Mesenchymal stem cell (in vitro differentiated cells and primary cell): ENCODE data around the gene ROBO1.

ENCODE experiments used
- DNase-seq: peaks from one replicate; pipeline ENCODE4 v3.0.0-alpha.2; 2013
- H2AFZ ChIP-seq: one replicate; pipeline ENCODE4 v1.6.1; 2013; ENCODE audit warnings: low read depth, mild to moderate bottlenecking, control low read depth, inconsistent platforms, low read length, moderate library complexity
- H2AK5ac ChIP-seq: 2 replicates; pipeline ENCODE4 v1.6.1; 2013; ENCODE audit warnings: low read length, moderate library complexity, mild to moderate bottlenecking, inconsistent platforms; ENCODE audit not compliant: severe bottlenecking
- H2BK120ac ChIP-seq: one replicate; pipeline ENCODE4 v1.6.1; 2013; ENCODE audit warnings: low read depth, mild to moderate bottlenecking, inconsistent platforms, low read length, moderate library complexity
- H2BK12ac ChIP-seq, 2 experiments: one replicate each; pipeline ENCODE4 v1.6.1; 2013; ENCODE audit warnings: inconsistent platforms in 2 of 2, low read length in 2 of 2, mild to moderate bottlenecking in 2 of 2, moderate library complexity in 2 of 2, control low read depth in 1 of 2
- H2BK15ac ChIP-seq: one replicate; pipeline ENCODE4 v1.6.1; 2013; ENCODE audit warnings: mild to moderate bottlenecking, low read depth, inconsistent platforms; ENCODE audit not compliant: poor library complexity, severe bottlenecking
- H2BK5ac ChIP-seq: 2 replicates; pipeline ENCODE4 v1.6.1; 2013; ENCODE audit warnings: low read depth, mild to moderate bottlenecking, low read length, control low read depth, inconsistent platforms; ENCODE audit not compliant: poor library complexity, severe bottlenecking
- H3K14ac ChIP-seq, 2 experiments: one replicate each; pipeline ENCODE4 v1.6.1; 2013; ENCODE audit warnings: inconsistent platforms in 2 of 2, low read length in 2 of 2, control low read depth in 1 of 2, mild to moderate bottlenecking in 1 of 2, moderate library complexity in 1 of 2
- H3K18ac ChIP-seq, 2 experiments: one replicate each; pipeline ENCODE4 v1.6.1; 2013; ENCODE audit warnings: inconsistent platforms in 2 of 2, low read length in 2 of 2, control low read depth in 1 of 2, low read depth in 1 of 2, mild to moderate bottlenecking in 1 of 2
- H3K23ac ChIP-seq, 2 experiments: one replicate each; pipeline ENCODE4 v1.6.1; 2013; ENCODE audit warnings: inconsistent platforms in 2 of 2, low read length in 2 of 2, mild to moderate bottlenecking in 2 of 2, moderate library complexity in 2 of 2, control low read depth in 1 of 2
- H3K27ac ChIP-seq: 2 replicates; pipeline ENCODE4 v1.5.1; 2013; ENCODE audit warnings: mild to moderate bottlenecking, moderate library complexity, low read length, control low read depth, inconsistent platforms; ENCODE audit not compliant: poor library complexity, severe bottlenecking
- H3K27me3 ChIP-seq, 2 experiments: 2 replicates each; pipeline versions ENCODE4 v1.6.1 to v1.7.0; 2013; ENCODE audit warnings: low read length in 2 of 2, mild to moderate bottlenecking in 2 of 2, moderate library complexity in 2 of 2, control low read depth in 1 of 2, inconsistent platforms in 1 of 2; ENCODE audit not compliant: control insufficient read depth in 1 of 2, insufficient read depth in 1 of 2
- H3K36me3 ChIP-seq, 2 experiments: 2 replicates each; pipeline versions ENCODE4 v1.6.1 to v1.7.0; 2013; ENCODE audit warnings: low read length in 2 of 2, control low read depth in 1 of 2, inconsistent platforms in 1 of 2, low read depth in 1 of 2, mild to moderate bottlenecking in 1 of 2; ENCODE audit not compliant: insufficient read depth in 2 of 2, control insufficient read depth in 1 of 2
- H3K4ac ChIP-seq, 2 experiments: one replicate each; pipeline ENCODE4 v1.6.1; 2013; ENCODE audit warnings: inconsistent platforms in 2 of 2, low read length in 2 of 2, mild to moderate bottlenecking in 2 of 2, moderate library complexity in 2 of 2, control low read depth in 1 of 2, low read depth in 1 of 2
- H3K4me1 ChIP-seq: 2 replicates; pipeline ENCODE4 v1.6.1; 2013; ENCODE audit warnings: low read depth, low read length, control low read depth; ENCODE audit not compliant: control insufficient read depth, insufficient read depth
- H3K4me2 ChIP-seq: 2 replicates; pipeline ENCODE4 v1.6.1; 2013; ENCODE audit warnings: low read length, mild to moderate bottlenecking, inconsistent platforms; ENCODE audit not compliant: poor library complexity, severe bottlenecking
- H3K4me3 ChIP-seq, 2 experiments: 2 replicates each; pipeline versions ENCODE4 v1.5.1 to v1.7.0; 2013; ENCODE audit warnings: low read length in 2 of 2, mild to moderate bottlenecking in 2 of 2, control low read depth in 1 of 2, low read depth in 1 of 2; ENCODE audit not compliant: insufficient read depth in 1 of 2
- H3K79me1 ChIP-seq: replicated peaks from 2 replicates; pipeline ENCODE4 v1.6.1; 2013; ENCODE audit warnings: mild to moderate bottlenecking, control low read depth, low read length, inconsistent platforms; ENCODE audit not compliant: poor library complexity, severe bottlenecking
- H3K9ac ChIP-seq: 2 replicates; pipeline ENCODE4 v1.7.0; 2013; ENCODE audit warnings: mild to moderate bottlenecking, low read length, moderate library complexity
- H3K9me3 ChIP-seq: 2 replicates; pipeline ENCODE4 v1.7.0; 2013; ENCODE audit warnings: mild to moderate bottlenecking, low read length; ENCODE audit not compliant: control insufficient read depth
- H4K8ac ChIP-seq: one replicate; pipeline ENCODE4 v1.6.1; 2013; ENCODE audit warnings: inconsistent platforms, mild to moderate bottlenecking, low read length, moderate library complexity
- H4K91ac ChIP-seq: one replicate; pipeline ENCODE4 v1.6.1; 2013; ENCODE audit warnings: mild to moderate bottlenecking, low read length, inconsistent platforms
- WGBS: methylation state at CpG from one replicate; pipeline ENCODE4 v1.1.7; 2013; ENCODE audit warnings: mixed read lengths; 5-methylcytosine and 5-hydroxymethylcytosine counted together

ROBO1 gene

DNA sequence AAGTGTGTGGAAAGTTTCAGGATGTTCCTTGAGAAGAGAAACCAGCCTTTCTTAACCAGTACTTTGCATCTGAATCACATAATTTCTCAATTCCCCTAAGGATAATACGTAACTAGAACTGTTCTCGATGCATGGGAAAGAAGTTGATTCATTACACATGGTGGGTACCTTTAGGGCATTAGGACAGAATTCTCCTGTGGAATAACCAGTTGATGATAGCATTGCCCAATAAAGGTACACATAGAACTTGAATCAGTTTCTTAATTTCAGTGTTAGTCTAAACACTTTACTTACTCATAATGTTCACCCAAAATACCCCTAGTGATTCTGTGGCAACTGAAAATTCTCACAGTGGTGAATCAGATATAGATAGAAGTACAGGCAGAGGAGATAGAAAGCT is 1030.9 kb downstream of the ROBO1 start:
- H2BK5ac ChIP-seq, result no peak overlapping the region
- no peak overlapping the region for H2AK5ac ChIP-seq
- H3K4me3 ChIP-seq, result peak overlapping the region in 1 of 2 experiments; percentile 4
- no peak overlapping the region for H4K91ac ChIP-seq
- H3K18ac ChIP-seq, result no peak overlapping the region
- H2BK120ac ChIP-seq, result no peak overlapping the region
- H3K79me1 ChIP-seq, result no peaks in the 10 kb centered on the region
- no peaks in the 10 kb centered on the region for H3K36me3 ChIP-seq
- H3K4ac ChIP-seq, result no peak overlapping the region
- H3K14ac ChIP-seq, result no peak overlapping the region
- H3K27me3 ChIP-seq, result no peaks in the 10 kb centered on the region
- H3K4me1 ChIP-seq, result no peaks in the 10 kb centered on the region
- no peak overlapping the region for H4K8ac ChIP-seq
- no peak overlapping the region for H3K27ac ChIP-seq
- peak overlapping the region; percentile 31 for H3K9ac ChIP-seq
- no peak overlapping the region for H2BK15ac ChIP-seq
- H2AFZ ChIP-seq, result no peak overlapping the region
- DNase-seq, result peak; percentile 59
- WGBS, result 100% methylated on average over 1 of the region's 2 CpGs
- H3K4me2 ChIP-seq, result no peak overlapping the region
- H3K9me3 ChIP-seq, result no peaks in the 10 kb centered on the region
- H3K23ac ChIP-seq, result no peak overlapping the region
- H2BK12ac ChIP-seq, result no peak overlapping the region

GRCh38 chr3:78734048-78734637 is 1033.7 kb downstream of the ROBO1 start:
- Histone ChIP-seq H3K4me1 (no peaks in the 10 kb centered on the region), H3K79me1 (no peaks in the 10 kb centered on the region), H2BK5ac (no peak overlapping the region), H2BK120ac (no peak overlapping the region), H3K4ac (no peak overlapping the region), H3K23ac (no peak overlapping the region), H2BK12ac (no peak overlapping the region), H3K4me3 (no peak overlapping the region), H3K4me2 (no peak overlapping the region), H4K91ac (no peak overlapping the region), H3K27me3 (no peaks in the 10 kb centered on the region), H4K8ac (no peak overlapping the region), H3K18ac (no peak overlapping the region), H2AK5ac (no peak overlapping the region), H3K27ac (no peak overlapping the region), H3K9me3 (no peaks in the 10 kb centered on the region), H3K14ac (no peak overlapping the region), H3K9ac (no peak overlapping the region), H2AFZ (no peak overlapping the region), H2BK15ac (no peak overlapping the region), H3K36me3 (no peaks in the 10 kb centered on the region)
- WGBS, result 97% methylated on average over 2 of the region's 3 CpGs
- peak; percentile 22 for DNase-seq

GRCh38 chr3:78732893-78733292 is 1034.9 kb downstream of the ROBO1 start:
- H2AFZ ChIP-seq, result no peak overlapping the region
- H3K27ac ChIP-seq, result no peak overlapping the region
- no peaks in the 10 kb centered on the region for H3K4me1 ChIP-seq
- H4K8ac ChIP-seq, result no peak overlapping the region
- H2BK5ac ChIP-seq, result no peak overlapping the region
- H3K4me2 ChIP-seq, result no peak overlapping the region
- H3K18ac ChIP-seq, result no peak overlapping the region
- H3K4ac ChIP-seq, result no peak overlapping the region
- no peak overlapping the region for H2BK15ac ChIP-seq
- H3K23ac ChIP-seq, result no peak overlapping the region
- no peak overlapping the region for H2AK5ac ChIP-seq
- H4K91ac ChIP-seq, result no peak overlapping the region
- no peak overlapping the region for H2BK120ac ChIP-seq
- H3K4me3 ChIP-seq, result no peak overlapping the region
- no peaks in the 10 kb centered on the region for H3K9me3 ChIP-seq
- no peak overlapping the region for H3K9ac ChIP-seq
- H2BK12ac ChIP-seq, result no peak overlapping the region
- no peak for DNase-seq
- H3K14ac ChIP-seq, result no peak overlapping the region
- no peaks in the 10 kb centered on the region for H3K79me1 ChIP-seq
- H3K36me3 ChIP-seq, result no peaks in the 10 kb centered on the region
- no CpG with 5 or more reads among the region's 1 CpG for WGBS
- no peaks in the 10 kb centered on the region for H3K27me3 ChIP-seq

DNA sequence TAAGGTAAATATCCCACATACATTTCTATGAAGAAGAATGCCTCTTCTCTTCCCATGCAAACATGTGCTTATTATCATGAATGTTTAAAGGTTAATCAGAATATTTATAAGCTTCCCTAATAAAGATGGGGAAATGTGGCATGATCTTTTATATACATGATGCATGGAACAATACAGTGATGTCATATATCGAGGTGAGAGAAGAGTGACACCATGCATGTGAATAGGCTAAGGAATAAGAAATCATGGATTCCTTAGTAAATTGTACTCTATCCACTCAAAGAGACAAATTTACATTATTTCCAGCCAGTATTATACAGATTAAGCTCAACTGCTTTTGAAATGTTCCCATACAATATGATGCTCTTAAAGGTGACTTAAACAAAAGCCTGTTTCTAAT is 1035.3 kb downstream of the ROBO1 start:
- no peak overlapping the region for H3K4me3 ChIP-seq
- no peak overlapping the region for H2BK15ac ChIP-seq
- no peak overlapping the region for H2BK120ac ChIP-seq
- no peak for DNase-seq
- no peak overlapping the region for H2BK5ac ChIP-seq
- H3K4me2 ChIP-seq, result no peak overlapping the region
- no peak overlapping the region for H2BK12ac ChIP-seq
- H4K8ac ChIP-seq, result no peak overlapping the region
- no peak overlapping the region for H3K18ac ChIP-seq
- H3K27ac ChIP-seq, result no peak overlapping the region
- H2AK5ac ChIP-seq, result no peak overlapping the region
- no peaks in the 10 kb centered on the region for H3K36me3 ChIP-seq
- H3K14ac ChIP-seq, result no peak overlapping the region
- no peak overlapping the region for H2AFZ ChIP-seq
- no peak overlapping the region for H3K4ac ChIP-seq
- WGBS, result no CpG with 5 or more reads among the region's 1 CpG
- H3K4me1 ChIP-seq, result no peaks in the 10 kb centered on the region
- no peak overlapping the region for H3K23ac ChIP-seq
- no peaks in the 10 kb centered on the region for H3K9me3 ChIP-seq
- H3K27me3 ChIP-seq, result no peaks in the 10 kb centered on the region
- H3K9ac ChIP-seq, result no peak overlapping the region
- no peaks in the 10 kb centered on the region for H3K79me1 ChIP-seq
- H4K91ac ChIP-seq, result no peak overlapping the region
